ACHN (cell line): ENCODE results near the gene MORC1.
"Not testable (repeated sequence)": the region's sequence is repeated elsewhere in the genome, so short reads cannot be mapped to it uniquely, and the experiment has no call there.

Experiments used
- DNase-seq: peaks from one replicate; pipeline ENCODE4 v3.0.0-alpha.2; 2015
- in situ Hi-C: cut with HindIII; loops from 2 replicates; pipeline ENCODE4 v1.10.0; 2017; ENCODE audit warnings: low sequenced_read_pairs, low pct_ligation_motif_present, low pct_unique_long_range_greater_than_20kb

MORC1 gene, protein sequence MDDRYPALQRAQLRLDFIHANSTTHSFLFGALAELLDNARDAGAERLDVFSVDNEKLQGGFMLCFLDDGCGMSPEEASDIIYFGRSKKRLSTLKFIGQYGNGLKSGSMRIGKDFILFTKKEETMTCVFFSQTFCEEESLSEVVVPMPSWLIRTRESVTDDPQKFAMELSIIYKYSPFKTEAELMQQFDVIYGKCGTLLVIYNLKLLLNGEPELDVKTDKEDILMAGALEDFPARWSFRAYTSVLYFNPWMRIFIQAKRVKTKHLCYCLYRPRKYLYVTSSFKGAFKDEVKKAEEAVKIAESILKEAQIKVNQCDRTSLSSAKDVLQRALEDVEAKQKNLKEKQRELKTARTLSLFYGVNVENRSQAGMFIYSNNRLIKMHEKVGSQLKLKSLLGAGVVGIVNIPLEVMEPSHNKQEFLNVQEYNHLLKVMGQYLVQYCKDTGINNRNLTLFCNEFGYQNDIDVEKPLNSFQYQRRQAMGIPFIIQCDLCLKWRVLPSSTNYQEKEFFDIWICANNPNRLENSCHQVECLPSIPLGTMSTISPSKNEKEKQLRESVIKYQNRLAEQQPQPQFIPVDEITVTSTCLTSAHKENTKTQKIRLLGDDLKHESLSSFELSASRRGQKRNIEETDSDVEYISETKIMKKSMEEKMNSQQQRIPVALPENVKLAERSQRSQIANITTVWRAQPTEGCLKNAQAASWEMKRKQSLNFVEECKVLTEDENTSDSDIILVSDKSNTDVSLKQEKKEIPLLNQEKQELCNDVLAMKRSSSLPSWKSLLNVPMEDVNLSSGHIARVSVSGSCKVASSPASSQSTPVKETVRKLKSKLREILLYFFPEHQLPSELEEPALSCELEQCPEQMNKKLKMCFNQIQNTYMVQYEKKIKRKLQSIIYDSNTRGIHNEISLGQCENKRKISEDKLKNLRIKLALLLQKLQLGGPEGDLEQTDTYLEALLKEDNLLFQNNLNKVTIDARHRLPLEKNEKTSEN

DNA sequence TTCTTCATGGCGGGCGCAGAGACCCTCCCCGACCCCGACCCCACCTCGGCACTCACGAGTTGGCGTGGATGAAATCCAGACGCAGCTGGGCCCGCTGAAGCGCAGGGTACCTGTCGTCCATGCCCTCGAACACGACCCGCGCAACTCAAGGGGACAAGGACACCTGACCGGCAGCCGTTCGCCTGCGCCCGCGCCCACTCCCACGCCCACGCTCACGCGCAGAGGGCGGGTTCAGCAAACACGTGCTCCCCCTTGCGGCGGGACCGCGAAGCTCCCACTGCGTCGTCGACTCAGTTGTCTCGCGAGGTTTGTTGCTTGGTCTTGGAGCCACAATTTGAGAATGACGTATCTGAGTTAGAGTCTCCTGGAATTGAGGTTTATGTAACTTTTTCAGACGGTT lies at the start of gene MORC1:
Gene MORC1 (minus strand): TSS at position 196 of the 400 bp plus-strand sequence. CDS start 75 bp downstream, at position 121.
- in situ Hi-C loops: no loop called here
- DNase-seq: no peak

DNA sequence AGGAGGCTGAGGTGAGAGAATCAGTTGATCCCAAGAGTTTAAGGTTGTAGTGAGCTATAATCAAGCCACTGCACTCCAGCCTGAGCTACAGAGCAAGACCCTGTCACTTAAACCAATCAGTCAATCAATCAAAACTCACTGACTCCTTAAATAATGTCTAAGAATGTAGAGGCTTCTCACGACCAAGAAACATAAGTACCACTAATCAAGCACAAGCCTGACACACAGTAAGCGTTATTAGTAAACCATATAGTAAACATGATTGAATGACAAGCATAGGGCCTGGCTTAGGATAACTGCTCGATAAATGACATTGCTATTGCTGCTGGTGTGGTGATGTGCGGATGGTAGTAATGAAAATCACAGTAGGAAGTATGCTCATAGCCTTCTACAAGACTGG lies 48.0 kb upstream of the MORC1 start:
- no peak for DNase-seq
- in situ Hi-C loops: no loop called here

DNA sequence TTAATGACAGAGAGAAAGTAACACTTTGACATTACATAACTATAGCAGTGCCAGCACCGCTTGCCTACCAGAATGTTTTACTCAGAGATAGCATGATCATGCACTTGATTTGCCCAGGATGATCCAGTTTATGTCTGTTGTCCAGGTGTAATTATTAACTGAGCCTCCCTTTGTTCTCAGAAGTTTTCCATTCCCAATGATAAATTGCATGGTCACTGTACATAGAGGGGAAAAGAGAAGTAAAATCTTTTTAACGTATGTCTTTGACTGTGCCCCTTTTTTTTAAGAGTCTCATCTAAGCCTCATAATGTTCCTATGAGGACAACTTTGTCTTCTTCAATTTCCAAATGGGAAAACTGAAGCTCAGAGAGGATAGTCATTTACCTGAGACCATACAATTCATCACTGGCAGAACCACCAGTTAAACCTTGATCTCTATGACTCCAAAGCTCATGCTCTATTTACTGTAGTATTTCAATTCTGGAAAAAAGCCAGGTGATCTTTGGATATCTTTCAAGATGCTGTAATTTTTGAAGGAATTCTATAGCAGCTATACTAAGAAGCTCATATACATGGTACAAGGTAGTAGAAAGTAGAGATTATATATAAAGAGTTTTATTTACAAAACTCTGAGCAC lies 43.7 kb upstream of the MORC1 start:
- in situ Hi-C loops: no loop called here
- no peak for DNase-seq

DNA sequence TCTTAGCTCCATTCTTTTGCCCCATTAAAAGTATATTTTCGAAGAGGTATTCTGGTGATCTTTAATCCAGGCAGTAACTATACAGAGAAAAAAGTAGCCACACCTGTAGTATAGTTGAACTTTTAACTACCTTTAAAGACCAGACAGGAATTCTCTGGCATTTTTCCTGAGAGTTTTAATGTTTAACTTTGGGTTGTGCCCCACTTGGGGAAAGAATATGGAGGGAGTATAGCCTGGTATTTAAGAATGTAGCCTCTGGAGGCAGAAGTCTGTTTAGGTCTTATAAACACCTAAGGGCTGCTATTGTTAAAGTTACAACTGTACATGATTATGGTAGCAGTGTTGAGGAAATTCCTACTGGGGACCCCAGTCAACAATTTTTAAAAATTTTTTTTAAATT lies 37.9 kb upstream of the MORC1 start:
- in situ Hi-C loops: no loop called here
- DNase-seq: peak; percentile 23

DNA sequence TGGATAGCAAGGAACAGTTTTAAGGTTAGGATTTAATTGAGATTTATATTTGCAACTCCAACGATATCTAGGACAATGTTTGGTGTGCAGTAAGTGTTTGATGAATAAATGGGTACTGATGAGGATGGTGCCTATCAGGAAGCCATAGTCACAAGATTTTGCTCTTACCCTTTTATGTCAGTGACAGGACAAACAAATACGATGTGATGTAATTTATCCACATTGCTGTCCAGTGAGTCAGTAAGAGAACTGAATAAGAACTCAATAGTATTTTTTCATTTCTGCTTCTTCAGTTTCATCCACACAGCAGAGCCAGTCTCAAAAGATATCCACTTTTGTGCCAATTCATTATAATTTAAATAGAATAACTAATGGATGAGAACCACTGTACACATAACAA lies 37.0 kb upstream of the MORC1 start:
- in situ Hi-C loops: no loop called here
- DNase-seq: peak; percentile 50

DNA sequence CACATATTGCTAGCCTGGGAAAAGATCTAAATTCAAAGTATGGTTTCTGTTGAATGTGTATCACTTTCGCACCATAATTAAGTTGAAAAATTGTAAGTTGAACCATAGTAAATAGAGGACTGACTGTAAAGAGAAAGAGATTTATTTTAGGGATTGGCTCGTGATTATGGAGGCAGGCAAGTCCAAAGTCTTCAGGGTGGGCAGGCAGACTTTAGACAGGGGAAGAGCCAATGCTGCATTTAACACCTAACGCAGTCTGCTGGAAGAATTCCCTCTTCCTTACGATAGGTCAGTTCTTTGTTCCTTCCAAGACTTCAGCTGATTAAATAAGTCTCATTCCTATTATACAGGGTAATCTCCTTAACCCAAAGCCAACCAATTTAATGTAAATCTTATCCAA lies 34.4 kb upstream of the MORC1 start:
- in situ Hi-C loops: no loop called here
- DNase-seq: no peak

DNA sequence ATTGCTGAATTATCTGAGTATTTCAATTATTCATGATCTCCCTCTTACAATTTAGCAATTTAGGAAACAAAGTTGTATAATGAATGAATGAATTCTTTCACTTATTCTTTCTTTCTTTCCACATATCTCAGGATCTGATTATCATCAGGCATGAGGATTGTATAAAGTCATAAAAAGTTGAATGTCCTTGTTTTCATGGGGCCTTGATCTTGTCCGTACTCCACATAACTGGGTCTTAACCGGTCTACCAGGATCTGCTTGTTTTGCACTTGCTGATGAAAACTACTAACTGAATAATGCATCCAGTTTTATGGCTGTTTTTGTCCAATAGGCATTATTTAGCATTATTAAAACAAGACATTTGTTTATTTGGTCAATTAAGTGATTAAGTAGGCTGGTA lies 31.1 kb upstream of the MORC1 start:
- no peak for DNase-seq
- in situ Hi-C loops: no loop called here

DNA sequence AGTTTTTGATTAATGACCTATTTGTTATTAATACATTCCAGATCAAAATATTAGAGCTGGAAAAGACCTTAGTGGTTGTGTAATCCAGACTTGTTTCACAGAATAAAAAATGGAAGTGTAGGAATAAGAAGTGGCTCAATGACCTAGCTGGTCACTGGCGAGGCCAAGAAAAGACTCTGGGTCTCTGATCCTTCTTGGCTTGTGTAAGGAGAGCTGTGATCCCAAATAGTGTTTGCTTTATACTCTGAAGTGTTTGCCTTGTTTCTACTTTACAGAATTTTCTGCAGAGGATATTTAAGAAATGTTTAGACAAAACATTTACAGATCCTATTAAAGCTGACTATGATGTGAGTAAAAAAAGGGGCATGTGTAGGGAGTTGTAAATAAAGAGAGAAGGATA lies 25.7 kb upstream of the MORC1 start:
- no peak for DNase-seq
- in situ Hi-C loops: no loop called here

DNA sequence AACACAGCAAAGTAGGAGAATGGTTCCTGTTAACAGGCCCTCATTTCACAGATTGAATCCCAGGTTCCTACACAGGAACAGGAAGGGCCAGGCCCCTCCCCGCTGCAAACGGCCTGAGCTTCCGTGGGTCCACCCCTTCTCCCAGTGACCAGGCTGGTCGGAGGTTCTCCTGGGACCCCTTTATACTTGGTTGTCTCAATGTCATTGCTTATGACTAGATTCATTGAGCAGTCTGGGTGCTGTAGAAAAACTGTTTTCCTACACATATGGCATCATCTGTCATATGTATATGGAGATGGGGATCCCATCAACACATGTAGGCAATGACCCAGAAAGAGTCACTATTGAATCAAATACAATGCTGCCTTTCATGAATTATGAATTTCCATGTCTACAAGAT lies 22.4 kb upstream of the MORC1 start:
- DNase-seq: no peak
- in situ Hi-C loops: no loop called here

DNA sequence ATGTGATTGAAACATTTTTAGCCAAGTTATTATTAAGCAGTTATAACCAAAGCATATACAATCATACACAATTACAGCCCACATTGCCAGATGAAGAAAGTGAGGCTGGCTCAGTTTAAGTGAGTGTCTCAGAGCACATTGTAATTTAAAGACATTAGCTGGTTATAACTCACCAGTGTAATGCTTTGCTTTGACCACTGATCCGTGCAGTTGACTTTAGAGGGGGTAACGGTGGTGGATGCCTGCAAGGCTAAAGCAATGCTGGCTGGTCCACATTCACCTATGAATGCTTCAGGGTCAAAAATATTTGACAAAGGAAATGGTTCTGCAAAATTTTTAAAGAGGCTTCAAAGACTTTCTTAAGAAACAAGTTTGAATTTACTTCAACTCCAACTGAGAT lies 19.8 kb upstream of the MORC1 start:
- in situ Hi-C loops: no loop called here
- DNase-seq: no peak

DNA sequence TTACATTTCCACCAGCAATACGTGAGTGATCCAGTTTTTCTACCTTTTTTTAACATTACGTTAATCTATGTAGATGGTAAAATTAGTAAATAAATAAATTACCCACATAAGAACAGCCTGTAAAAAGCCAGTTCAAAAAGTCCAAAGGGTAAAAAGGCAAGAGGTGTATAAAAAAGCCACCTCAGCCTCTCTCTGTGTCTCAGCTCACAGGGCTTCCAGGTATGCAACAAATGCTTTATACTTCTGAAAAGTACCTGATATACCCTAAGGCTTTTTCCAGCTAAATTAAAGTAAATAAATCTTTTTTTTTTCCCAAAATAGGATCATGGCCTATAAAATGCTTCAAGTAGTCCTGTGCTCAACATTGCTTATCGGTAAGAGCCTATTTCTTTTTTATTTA lies 18.6 kb upstream of the MORC1 start, which contains the start of gene C3orf85:
Gene C3orf85 (plus strand): TSS at position 197 of the 400 bp plus-strand sequence. CDS start 129 bp downstream, at position 326.
- no peak for DNase-seq
- in situ Hi-C loops: no loop called here

DNA sequence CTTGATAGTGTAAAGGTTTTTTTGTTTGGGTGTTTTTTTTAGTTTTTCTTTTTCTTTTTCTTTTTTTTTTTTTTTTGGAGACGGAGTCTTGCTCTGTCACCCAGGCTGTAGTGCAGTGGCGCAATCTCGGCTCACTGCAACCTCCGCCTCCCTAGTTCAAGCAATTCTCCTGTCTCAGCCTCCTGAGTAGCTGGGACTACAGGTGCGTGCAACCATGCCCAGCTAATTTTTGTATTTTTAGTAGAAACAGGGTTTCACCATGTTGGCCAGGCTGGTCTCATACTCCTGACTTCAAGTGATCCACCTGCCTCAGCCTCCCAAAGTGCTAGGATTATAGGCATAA lies 15.5 kb upstream of the MORC1 start:
- in situ Hi-C loops, DNase-seq: not testable (repeated sequence)

DNA sequence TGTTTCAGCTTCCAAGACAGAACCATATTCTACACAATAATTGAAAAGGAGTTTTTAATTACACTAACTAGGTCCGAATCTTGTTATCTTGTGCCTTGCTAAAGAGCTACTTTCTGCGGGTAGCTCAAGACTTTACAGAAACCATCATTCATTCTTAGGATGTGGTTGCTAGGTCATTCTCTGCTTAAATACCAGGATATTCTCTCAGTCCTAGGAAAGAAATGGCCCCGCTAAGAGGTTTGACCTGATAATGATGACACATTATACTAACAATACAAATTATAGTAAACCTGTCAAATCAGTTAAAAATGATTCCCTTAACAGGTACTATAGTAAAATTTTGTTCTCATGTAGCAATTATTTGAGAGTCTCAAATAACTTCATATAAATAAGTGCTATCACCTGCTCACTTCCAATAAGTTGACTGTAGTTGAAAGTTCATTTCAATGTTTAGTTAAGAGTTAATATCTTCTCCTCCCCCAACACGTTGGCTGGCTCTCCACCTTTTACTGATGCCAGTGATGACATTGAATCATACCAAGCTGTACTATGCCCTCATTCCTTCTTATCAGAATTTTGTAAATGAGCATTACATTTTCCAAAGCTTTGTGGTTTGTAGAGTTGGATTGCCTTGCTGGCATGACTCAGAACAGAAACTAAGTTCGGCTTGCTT lies 15.0 kb upstream of the MORC1 start:
- in situ Hi-C loops: no loop called here
- no peak for DNase-seq

DNA sequence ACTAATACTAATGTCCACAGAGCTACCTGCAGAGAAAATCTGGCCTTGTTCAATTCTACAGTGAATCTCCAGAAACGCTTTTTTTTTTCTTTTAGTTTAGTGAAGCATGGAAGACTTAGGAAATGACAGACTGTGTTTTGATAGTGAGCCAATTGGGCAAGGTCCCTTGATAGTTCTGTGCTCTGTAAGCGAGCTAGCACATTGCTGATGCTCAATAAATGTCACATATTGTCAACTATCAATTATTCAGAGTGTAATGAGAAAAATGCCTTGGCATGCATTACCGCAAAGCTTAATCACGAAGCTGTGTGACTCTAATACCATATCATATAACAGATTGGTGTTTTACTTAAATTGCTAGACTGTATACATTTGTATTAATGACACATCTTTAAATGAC lies 13.3 kb upstream of the MORC1 start:
- in situ Hi-C loops: no loop called here
- DNase-seq: no peak

DNA sequence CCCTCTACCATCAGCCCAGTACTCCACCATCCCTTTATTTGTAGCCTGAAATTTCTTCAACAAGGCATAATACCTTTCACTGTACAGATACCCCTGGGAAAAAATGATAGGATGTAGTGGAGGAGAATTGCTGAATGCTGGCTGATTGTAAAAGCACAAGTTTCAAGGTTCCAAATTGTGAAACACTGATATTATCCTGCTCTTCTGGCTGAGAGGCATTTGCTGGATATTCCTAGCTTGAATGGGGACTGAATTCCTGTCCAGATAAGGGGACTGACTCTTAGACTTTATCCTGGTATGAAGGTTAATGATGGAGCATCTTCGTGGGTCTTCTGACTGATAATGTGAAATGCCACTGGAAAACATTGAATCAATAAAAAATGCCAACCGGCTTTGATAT lies 9.6 kb upstream of the MORC1 start:
- DNase-seq: no peak
- in situ Hi-C loops: no loop called here

DNA sequence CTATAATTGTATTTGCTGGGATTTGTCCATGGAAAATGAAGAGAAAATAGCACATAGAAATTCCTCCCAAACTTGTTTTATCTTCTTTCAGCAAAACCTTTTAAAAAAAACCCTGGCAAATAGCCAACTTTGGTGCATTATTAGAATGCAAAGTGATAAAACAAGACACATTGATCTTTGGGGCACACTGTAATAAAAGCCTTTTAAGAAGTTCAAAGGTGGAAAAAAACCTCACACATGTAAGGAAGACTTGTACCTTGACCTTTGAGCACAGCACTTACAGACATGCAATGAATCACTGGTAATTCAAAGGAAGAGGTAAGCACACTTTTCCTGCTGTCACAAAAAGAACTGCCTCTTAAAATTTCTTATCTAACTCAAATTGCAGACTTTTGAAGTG lies 8.0 kb upstream of the MORC1 start:
- in situ Hi-C loops: no loop called here
- no peak for DNase-seq

DNA sequence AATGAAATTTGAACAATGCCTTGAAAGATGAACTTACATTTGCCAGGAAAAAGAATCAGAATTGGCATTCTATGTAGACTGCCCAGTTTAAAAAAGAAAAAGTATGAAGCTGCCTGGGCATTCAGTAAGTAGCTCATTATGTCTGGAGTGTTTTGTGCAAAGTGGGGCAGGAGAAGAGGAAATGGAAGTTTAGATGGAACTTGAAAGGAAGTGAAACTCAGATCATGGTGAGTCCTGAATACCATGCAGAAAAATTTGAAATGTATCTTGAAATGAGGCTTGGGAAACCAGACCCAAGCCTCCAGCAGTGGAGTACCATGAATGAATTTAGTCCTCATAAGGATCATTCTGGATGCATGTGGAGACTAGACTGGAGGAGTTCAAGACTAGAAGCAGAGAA lies 4.8 kb upstream of the MORC1 start:
- in situ Hi-C loops: no loop called here
- DNase-seq: no peak

DNA sequence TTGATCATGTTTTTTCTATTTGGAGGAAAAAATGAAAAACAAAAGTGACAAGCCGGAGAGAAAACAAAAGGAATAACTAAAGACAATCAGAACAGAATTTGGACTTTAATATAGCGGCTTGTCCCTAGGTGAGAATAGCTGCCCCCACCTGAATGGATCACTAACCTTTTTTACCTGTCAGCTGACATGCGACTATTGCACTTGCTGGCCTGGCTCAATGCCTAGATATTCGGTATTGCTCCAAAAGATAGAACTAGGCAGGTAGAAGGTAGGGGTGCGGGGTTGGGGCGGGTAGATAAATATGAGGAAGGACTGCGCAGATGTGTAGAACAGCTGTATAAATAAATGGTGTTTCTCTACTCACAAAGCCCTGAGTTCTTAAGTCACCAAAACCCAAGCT lies 650 bp upstream of the MORC1 start:
- in situ Hi-C loops: no loop called here
- DNase-seq: no peak

DNA sequence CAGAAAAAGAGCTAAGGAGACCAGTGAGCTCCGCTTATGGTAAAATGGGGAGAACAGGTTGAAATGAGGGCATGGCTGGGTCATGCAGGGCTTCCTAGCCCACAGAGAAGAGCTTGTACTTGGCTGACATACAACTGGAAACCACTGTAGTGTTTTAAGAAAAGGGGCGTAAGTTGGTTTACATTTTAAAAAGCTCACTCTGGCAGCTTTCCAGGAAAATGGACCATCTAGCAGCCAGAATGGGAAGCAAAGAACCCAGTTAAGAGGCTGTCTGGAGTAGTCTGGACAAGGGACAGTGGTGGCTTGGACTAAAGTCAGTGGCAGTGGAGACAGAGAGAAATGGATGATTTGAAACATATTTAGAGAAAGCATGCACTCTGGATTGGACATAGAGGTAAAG lies 1.9 kb downstream of the MORC1 start:
- DNase-seq: no peak
- in situ Hi-C loops: no loop called here
